HepG2 (cell line): ENCODE data around the gene GIPC2. TPM values are rescaled to one million over a fixed set of nuclear protein-coding genes. Genes with fewer than 3 reads are reported as not detected.
A peak's percentile ranks its signal among the peaks of the same experiment; 100 is the strongest.

Experiments used
- AHDC1 ChIP-seq: sonication (generic); formaldehyde crosslinking; IDR thresholded peaks from 2 replicates; pipeline ENCODE4 v1.5.1; 2020; ENCODE audit warnings: mild to moderate bottlenecking, missing genetic modification reagents, borderline replicate concordance
- ATF7 ChIP-seq, 2 experiments: fragments of 450-650 bp in 1 of 2; sonication (generic) in 1 of 2; formaldehyde crosslinking in 1 of 2; IDR thresholded peaks; 2 replicates each; pipeline versions ENCODE4 v1.4.0 to v1.6.1; 2016 to 2020; ENCODE audit warnings: antibody characterized with exemption in 1 of 2, mild to moderate bottlenecking in 1 of 2, missing genetic modification reagents in 1 of 2
- CEBPB ChIP-seq: IDR thresholded peaks from 2 replicates; pipeline ENCODE4 v1.6.1; 2011; ENCODE audit warnings: low read depth, low read length, improper control_type of control experiment, borderline replicate concordance
- DNMT3B ChIP-seq: conservative IDR thresholded peaks from 2 replicates; pipeline ENCODE4 v1.6.1; 2016; ENCODE audit warnings: missing biosample characterization, control low read depth
- ERF ChIP-seq: IDR thresholded peaks from 2 replicates; pipeline ENCODE4 v1.6.1; 2018; ENCODE audit warnings: missing biosample characterization, missing genetic modification reagents
- PITX1 ChIP-seq: sonication (generic); formaldehyde crosslinking; IDR thresholded peaks from 2 replicates; pipeline ENCODE4 v1.5.1; 2020; ENCODE audit warnings: mild to moderate bottlenecking, missing genetic modification reagents
- POLR2AphosphoS2 ChIP-seq: IDR thresholded peaks from 2 replicates; pipeline ENCODE4 v1.6.1; 2011; ENCODE audit warnings: low read depth, low read length, improper control_type of control experiment
- RAD21 ChIP-seq: fragments of 450-650 bp; formaldehyde crosslinking; IDR thresholded peaks from 2 replicates; pipeline ENCODE4 v1.5.0; 2020; ENCODE audit warnings: mild to moderate bottlenecking
- SAP130 ChIP-seq: IDR thresholded peaks from 2 replicates; pipeline ENCODE4 v1.6.1; 2016; ENCODE audit warnings: low read depth
- TARDBP ChIP-seq: sonication (generic); formaldehyde crosslinking; IDR thresholded peaks from 2 replicates; pipeline ENCODE4 v1.8.0; 2022; ENCODE audit warnings: mild to moderate bottlenecking, missing genetic modification reagents
- ZNF12 ChIP-seq: sonication (generic); formaldehyde crosslinking; IDR thresholded peaks from 2 replicates; pipeline ENCODE4 v1.5.0; 2020; ENCODE audit warnings: missing genetic modification reagents
- ZNF496 ChIP-seq: sonication (generic); formaldehyde crosslinking; IDR thresholded peaks from 2 replicates; pipeline ENCODE4 v1.8.1; 2023; ENCODE audit warnings: mild to moderate bottlenecking, moderate library complexity, missing genetic modification reagents; ENCODE audit not compliant: insufficient replicate concordance
- ZNF546 ChIP-seq: sonication (generic); formaldehyde crosslinking; conservative IDR thresholded peaks from 2 replicates; pipeline ENCODE4 v1.8.1; 2023; ENCODE audit warnings: mild to moderate bottlenecking, missing genetic modification reagents
- ZNF652 ChIP-seq: IDR thresholded peaks from 2 replicates; pipeline ENCODE4 v1.6.1; 2016; ENCODE audit warnings: low read depth, borderline replicate concordance
- ZNF766 ChIP-seq: sonication (generic); formaldehyde crosslinking; IDR thresholded peaks from 2 replicates; pipeline ENCODE4 v1.5.0; 2020; ENCODE audit warnings: missing genetic modification reagents, borderline replicate concordance
- ZSCAN30 ChIP-seq: sonication (generic); formaldehyde crosslinking; IDR thresholded peaks from 2 replicates; pipeline ENCODE4 v1.5.0; 2020; ENCODE audit warnings: mild to moderate bottlenecking, missing genetic modification reagents
- polyA plus RNA-seq, 8 experiments: library from polyadenylated mRNA; depleted of rRNA in 3 of 8; stranded (reverse) in 7 of 8; unstranded in 1 of 8; fragments of >200 nt; fragmentation: Illumina TruSeq in 4 of 8; extraction: Trizol in 4 of 8; gene quantifications; 2 replicates each; pipeline versions ENCODE4 v1.2.1 to v1.2.3, GENCODE V29; 2011 to 2016; ENCODE audit warnings: low read depth in 4 of 8, missing spikeins in 1 of 8, mixed read lengths in 1 of 8; ENCODE audit not compliant: insufficient read depth in 1 of 8
- total RNA-seq, 5 experiments: library from RNA; depleted of rRNA; stranded (reverse); fragments of >200 nt; fragmentation: Illumina TruSeq; extraction: Trizol; gene quantifications; 2 replicates each; pipeline ENCODE4 v1.2.3, GENCODE V29; 2016; ENCODE audit warnings: low read depth in 1 of 5
- TF ChIP-seq, protein P1 (sequence below): sonication (generic); formaldehyde crosslinking; IDR thresholded peaks from 2 replicates; pipeline ENCODE4 v1.5.1; 2020; ENCODE audit warnings: mild to moderate bottlenecking, missing genetic modification reagents
- TF ChIP-seq, protein P2 (sequence below): sonication (generic); formaldehyde crosslinking; IDR thresholded peaks from 2 replicates; pipeline ENCODE4 v1.8.0; 2022; ENCODE audit warnings: missing genetic modification reagents, mild to moderate bottlenecking, inconsistent platforms, borderline replicate concordance

The GIPC2 gene
- total and polyA plus RNA-seq, 2 of the 13 experiments (the other 11 are each of a cell fraction or from before 2014, with no cell fraction given), result 6.1 to 21.6 TPM

GRCh38 chr1:78004719-78005447, 40.9 kb upstream of the GIPC2 start, which contains the start of gene DNAJB4 (continued):
- TF ChIP-seq POLR2AphosphoS2 (no peak), TARDBP (CRISPR knock-in tag) (0 out of 2 replicates have a peak, but pooled peaks have one; percentile 20), ZNF546 (no peak), PITX1 (CRISPR knock-in tag) (no peak), ERF (CRISPR knock-in tag) (no peak), ZNF12 (no peak), AHDC1 (CRISPR knock-in tag) (no peak), RAD21 (CRISPR knock-in tag) (no peak), ZNF766 (CRISPR knock-in tag) (no peak), CEBPB (no peak), ZNF652 (CRISPR knock-in tag) (peak; percentile 96), ZSCAN30 (0 out of 2 replicates have a peak, but pooled peaks have one; percentile 43), ATF7 (IDR thresholded peaks at IDR 0.05) (no peak), ATF7 (CRISPR knock-in tag; IDR thresholded peaks at IDR 0.05) (no peak), SAP130 (CRISPR knock-in tag) (peak; percentile 60), DNMT3B (peak; percentile 65; the same call in 1 of the 2 replicates), ZNF496 (no peak)
- TF ChIP-seq, protein P1, sequence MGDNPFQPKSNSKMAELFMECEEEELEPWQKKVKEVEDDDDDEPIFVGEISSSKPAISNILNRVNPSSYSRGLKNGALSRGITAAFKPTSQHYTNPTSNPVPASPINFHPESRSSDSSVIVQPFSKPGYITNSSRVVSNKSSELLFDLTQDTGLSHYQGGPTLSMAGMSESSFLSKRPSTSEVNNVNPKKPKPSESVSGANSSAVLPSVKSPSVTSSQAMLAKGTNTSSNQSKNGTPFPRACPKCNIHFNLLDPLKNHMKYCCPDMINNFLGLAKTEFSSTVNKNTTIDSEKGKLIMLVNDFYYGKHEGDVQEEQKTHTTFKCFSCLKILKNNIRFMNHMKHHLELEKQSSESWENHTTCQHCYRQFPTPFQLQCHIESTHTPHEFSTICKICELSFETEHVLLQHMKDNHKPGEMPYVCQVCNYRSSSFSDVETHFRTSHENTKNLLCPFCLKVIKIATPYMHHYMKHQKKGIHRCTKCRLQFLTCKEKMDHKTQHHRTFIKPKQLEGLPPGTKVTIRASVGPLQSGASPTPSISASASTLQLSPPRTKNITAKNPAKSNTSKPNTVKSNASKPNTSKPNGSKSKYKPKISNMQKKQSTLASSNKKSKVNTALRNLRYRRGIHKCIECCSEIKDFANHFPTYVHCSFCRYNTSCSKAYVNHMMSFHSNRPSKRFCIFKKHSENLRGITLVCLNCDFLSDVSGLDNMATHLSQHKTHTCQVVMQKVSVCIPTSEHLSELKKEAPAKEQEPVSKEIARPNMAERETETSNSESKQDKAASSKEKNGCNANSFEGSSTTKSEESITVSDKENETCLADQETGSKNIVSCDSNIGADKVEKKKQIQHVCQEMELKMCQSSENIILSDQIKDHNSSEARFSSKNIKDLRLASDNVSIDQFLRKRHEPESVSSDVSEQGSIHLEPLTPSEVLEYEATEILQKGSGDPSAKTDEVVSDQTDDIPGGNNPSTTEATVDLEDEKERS, result no peak
- TF ChIP-seq, protein P2, sequence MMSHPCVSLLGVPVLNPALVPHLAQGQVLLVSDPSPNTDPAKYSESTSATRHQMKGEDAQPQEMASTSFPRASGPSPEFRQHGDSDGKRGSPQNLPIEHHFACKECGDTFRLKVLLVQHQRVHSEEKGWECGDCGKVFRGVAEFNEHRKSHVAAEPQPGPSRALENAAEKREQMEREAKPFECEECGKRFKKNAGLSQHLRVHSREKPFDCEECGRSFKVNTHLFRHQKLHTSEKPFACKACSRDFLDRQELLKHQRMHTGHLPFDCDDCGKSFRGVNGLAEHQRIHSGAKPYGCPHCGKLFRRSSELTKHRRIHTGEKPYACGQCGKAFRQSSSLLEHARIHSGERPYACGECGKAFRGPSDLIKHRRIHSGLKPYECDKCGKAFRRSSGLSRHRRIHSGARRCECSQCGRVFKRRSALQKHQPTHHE (CRISPR knock-in tag), result no peak
